HG03060 (cell line): ENCODE results near the gene DDX10.

ENCODE experiments used
- ATAC-seq: cut with Tn5 transposase; IDR thresholded peaks from one replicate; pipeline ENCODE4 v1.9.1; 2021; ENCODE audit warnings: low read depth, moderate number of reproducible peaks; ENCODE audit not compliant: unreplicated experiment

Gene DDX10

DNA sequence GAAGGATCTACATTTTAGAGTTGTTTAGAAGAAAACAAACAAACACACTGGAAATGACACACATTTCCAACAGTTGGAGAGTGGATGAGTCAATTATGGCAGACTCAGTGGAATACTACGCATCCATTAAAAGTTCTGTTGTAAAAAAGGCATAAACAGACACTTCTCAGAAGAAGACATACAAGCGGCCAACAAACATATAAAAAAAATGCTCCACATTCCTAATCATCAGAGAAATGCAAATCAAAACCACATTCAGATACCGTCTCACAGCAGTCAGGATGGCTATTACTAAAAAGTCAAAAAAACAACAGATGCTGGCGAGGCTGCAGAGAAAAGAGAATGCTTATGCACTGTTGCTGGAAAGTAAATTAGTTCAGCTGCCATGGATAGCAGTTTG lies 298.2 kb downstream of the DDX10 start:
- ATAC-seq, result no peak

DNA sequence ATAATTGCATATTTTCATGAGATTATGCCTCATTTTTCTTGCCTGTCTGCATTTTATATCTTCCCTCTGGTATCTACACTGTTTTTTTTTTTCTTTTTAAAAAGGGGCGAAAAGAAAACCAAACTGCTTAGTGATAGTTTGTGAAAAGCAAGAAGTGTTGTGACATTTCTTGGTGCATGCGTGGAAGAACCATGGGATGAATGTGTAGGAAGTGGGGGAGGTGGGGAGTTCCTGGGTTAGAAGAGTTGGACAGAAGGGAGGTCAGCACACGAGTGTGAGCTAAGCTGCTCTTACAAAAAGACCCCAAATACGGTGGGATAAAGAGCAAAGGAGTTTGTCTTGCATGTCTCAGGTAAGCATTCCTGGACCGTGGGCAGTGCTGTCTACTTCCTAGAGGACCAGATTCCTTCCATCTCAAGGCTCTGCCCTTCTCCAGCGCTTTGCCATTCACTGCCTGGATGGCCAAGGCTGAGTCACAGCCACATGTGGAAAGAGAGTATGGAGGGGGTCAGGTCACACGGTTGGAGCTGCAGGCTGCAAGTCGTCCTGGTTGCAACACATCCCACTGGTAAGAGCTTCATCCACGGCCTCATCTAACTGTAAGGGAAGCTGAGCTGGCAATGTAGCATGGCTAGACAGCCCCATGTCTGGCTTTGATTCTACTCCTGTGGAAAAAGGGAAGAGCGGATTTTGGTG lies 300.6 kb downstream of the DDX10 start:
- no peak for ATAC-seq

DNA sequence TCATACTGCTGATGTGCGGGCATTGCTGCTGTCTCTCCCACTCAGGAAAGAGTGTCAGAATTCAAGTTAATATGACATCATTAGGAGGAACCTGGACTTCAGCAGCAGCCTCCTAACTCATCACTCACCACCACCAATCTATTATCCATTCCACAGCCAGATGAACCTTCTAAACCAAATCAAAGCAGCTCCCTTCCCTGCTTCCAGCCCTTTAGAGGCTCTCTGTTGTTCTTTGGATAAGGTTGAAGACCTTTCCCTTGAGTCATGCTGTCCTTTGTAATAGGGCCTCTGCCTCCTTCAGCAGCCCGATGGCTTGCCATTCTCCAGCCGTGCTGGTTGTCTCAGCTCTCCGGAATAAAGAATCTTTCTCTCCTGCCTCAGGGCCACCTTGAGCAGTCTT lies 301.3 kb downstream of the DDX10 start:
- ATAC-seq, result no peak

DNA sequence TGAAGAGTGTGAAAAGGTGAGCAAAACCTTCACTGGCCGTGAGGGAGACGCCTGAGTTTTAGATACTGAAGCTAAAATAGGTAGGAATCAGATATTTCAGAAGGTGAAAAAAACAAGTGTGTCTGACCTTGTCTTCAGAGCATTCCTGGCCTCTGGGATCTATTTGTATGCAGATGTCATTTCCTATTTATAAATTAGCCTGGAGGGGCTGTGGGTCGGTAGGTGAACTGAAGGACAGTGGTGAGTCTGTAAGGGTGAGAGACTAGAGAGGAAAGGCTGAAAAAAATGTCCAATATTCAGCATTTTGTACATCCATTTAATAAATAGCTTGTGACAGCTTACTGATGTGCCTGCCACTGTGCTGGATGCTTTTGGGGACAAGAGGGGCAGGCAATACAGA lies 302.1 kb downstream of the DDX10 start:
- no peak for ATAC-seq

DNA sequence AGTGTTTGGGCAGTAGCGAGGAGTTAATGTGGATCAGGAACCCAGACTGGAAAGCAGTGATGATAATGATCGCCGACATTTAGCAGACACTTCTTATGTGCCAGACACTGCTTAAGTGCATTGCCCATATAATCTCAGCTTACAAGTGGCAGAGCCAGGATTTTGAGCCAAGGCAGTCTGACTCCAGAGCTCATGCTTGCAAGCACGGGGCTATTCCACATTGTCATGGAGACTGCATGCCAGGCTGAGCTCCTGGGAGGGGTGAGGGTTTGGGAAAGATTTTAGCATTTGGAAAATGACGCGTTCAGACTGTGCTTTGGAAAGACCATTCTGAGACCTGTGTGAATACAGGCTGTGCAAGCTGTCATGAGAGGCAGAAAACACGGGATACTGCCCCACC lies 302.7 kb downstream of the DDX10 start:
- ATAC-seq, result no peak

DNA sequence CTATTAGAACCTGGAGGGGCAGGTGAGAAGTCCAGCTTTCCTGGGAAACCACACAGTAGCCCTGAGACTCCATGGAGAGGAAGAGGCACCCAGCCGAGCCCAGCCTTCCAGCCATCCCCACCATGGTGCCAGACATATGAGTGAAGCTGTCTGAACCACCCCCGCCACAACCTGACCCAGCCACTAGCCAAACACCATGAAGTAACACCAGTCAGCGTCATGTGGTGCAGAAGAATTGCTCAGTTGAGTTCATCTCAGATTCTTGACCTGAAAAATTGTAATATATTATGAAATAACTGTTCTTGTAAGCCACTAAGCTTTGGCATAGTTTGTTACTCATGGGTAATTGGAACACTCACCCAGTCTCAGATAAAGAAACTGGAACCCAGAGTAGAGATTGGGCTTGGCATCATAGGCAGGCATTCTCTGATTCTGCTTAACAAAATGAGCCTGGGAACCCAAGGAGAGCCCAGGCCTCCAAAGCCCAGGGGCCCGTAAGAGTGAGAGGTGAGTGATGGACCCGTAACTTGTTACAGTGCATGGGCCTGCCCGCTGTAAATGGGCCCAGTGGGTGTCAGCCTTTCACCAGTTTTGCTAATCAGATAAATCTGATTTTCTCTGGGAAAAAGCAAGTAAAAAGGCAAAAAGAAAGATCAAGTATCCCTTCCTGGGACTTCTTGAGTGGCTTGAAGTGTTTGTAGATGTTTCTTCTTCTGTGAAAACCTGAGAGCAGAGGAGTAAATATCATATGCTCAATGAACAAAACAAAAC lies 305.5 kb downstream of the DDX10 start:
- no peak for ATAC-seq

DNA sequence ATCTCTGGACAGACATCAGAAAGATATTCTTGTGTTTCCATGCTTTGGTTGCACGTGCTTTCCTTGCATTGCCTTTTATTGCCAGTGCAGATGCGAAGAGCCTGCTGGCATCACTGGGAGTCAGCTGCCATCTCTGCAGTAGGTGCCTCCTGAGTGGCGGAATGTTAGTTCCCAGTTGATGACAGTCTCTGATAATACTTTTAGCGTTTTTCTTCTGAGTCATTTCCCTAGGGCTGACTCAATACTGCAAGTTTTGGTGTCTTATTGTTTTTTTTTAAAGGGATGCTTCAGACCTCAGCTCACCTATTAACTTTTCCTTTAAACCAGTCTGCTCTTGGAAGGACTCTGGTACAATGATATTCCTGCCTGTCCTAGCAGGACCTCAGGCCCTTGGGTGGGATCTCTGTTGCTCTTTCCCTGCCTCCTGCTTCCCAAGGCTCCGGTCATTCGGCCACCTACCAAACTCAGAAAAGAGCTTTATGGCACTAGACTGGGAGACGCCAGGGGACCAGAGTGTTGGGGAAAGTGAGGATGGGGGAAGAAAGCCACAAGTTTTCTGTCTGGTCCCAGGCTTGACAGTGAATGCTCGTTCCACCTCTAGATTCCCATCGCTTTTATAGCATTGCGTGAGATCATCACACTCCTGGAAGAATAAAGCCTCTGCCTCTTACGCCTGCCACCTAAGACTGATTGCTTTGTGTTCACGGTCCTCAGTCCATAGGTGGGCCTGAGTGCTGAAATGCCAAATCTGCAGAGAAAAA lies 308.7 kb downstream of the DDX10 start:
- no peak for ATAC-seq

DNA sequence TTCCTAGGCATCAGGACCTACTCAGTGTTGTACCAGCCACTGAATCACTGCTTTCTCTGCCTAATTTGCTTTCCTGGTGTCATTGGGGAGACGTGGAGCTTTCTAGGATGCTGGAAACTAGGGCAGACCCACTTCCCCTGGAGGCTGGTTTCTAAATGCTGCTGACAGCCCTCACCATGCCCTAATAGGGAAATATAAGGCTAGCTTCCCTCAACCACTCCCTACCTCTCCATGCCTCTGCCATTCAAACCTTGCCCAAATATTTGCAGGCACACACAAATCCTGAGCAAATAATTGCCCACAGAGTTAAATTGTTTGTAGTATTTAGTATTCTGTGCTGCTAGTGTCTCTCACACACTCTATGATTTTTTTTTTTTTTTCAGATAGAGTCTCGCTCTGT lies 310.2 kb downstream of the DDX10 start:
- no peak for ATAC-seq

DNA sequence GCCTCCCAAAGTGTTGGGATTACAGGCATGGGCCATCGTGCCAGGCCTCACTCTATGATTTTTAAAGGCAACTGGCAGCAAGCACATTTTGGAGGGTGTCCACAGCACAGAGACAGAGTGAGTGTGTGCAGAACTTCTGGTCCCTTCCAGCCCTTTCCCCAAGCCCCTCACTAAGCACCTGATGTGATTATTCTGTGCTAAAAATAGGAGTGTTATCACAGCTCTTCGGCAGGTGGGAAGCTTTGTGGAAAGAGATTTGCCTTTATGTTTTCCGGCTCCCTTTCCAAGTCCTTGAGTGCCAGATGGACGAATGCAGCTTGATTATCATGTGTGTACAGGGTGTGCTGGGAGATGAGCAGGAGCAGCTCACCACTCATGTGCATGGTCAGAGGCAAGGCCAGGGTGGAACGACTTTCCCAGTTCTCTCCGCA lies 310.8 kb downstream of the DDX10 start:
- ATAC-seq, result no peak

DNA sequence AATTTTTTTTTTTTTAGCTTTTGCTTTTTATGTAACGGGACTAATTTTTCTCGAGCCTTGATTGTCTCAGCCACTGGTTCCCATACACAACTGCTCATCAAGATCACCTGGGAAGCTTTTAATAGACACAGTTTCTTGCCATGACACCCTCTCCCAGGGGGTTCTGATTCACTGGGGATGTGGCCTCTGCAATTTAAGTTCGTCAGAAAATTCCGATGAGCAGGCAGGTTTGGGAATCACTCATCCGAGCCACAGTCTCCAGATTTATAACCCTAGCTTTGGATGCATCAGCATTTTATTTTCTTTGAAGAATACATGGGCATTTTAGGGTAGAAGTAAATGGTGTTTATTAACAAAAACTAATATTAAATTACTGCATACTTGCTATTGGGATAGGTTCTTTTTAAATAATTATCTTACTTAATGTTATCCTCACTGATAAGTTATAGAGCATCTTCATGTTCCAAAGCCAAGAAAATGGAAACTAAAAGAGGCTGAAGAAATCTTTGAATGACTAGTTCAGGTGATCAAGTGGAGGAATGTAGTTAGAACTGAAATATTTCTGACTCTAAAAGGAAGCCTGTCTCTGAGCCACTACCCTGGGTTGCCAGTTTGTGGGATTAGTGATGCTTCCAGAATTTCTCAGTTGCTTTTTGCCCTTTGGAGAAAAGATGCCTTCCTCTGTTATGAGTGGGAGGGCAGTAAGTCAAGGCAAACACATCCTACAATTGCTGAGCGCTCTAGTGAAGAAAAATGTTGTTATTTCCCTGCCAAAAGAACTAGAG lies 319.0 kb downstream of the DDX10 start:
- no peak for ATAC-seq

DNA sequence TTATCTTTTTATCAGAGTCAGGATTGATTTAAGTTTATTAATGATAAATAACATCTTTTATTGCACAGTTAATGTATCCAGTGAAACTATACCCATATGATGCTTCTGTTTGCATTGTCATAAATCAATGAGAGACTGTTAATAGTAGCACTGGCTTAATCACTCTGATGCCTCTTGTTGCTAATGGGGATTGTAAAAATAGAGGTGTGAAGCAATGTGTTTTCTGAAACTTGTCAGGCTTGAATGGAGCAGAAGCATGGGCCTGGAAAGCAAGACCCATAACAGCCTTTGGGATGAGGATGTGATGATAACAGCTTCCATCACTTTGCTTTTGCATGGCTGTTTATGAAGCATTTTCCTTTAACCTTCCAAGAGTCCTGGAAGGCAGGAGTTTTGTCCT lies 319.7 kb downstream of the DDX10 start:
- no peak for ATAC-seq

DNA sequence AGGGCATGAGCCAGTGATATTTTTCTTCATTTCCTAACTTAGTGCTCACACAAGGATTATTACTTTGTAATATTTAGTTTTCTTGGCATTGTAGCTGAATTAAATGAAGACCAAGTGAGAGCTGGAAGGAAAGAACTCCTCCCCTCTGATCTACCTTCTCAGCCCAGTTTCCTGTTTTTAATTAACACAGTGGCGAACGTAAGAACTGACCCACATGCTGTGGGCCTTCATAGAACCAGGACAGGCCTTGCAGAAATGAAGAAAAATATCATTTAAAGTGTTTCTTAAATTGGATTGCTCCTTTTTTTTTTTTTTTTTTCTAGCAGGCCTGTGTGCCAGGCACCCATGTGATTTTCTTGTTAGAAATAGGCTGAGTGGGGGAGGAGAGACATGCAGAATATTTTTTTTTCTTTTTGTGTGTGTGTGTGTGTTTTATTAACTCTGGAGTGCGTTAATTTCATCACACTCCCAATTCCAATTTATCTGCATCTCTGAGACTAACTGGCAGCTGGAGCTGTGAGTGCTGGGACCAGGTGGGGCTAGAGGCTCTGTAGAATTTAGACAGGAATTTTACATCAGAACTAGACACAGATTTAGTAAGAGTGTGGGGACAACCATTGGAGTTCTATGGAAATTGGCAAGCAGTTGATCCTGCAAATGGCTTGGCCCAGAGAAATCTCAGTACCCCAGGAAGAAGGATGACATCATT lies 320.5 kb downstream of the DDX10 start:
- ATAC-seq, result no peak

DNA sequence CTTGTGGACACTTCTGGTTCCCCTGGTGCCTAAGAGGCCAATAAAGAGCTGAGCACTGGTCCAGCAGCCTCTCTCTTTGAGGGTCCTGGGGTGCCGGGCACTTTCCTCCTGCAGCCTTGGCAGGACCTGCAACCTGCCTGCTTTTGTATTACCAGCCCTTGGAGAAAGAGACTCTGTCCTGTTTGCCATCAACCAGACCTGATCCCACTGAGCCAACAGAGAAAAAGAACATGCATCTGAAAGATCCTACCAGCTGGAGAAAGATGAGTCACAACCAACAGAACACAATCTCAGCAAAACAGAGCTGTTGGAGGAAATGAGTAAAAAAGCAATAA lies 321.0 kb downstream of the DDX10 start:
- ATAC-seq, result no peak
